Endothelial cell of umbilical vein (primary cell): Measurements from ENCODE around the gene RRM2. TPM values are rescaled to one million over a fixed set of nuclear protein-coding genes. Genes with fewer than 3 reads are reported as not detected.

Experiments
- BruUV-seq: library from RNA; stranded (reverse); fragments of 400-500 nt; replicated peaks from 2 replicates; lab custom pipeline; 2021; lab: Mats Ljungman, UMichigan
- CTCF ChIA-PET: fragments of 300-600, 350-600 bp; sonication (Branson Sonifier 250); formaldehyde crosslinking; loops from one replicate; lab custom pipeline; 2021; ENCODE audit warnings: antibody characterized with exemption, inconsistent platforms; lab: Charles Lee
- POLR2A ChIA-PET: fragments of 300-600, 350-600 bp; sonication (Branson Sonifier 250); formaldehyde crosslinking; loops from one replicate; lab custom pipeline; 2021; ENCODE audit warnings: antibody characterized with exemption, inconsistent platforms; lab: Charles Lee
- DNase-seq: peaks from one replicate; pipeline ENCODE4 v3.0.0-alpha.2; 2011; ENCODE audit warnings: low read depth, low spot score
- FAIRE-seq: peaks from 2 replicates; lab custom pipeline; 2011; peaks lifted over from hg19 to GRCh38; lab: Jason Lieb, UNC
- H2AFZ ChIP-seq: 2 replicates; pipeline ENCODE4 v1.6.0; 2012; ENCODE audit warnings: low read depth, low read length, control low read depth, inconsistent platforms
- H3K27ac ChIP-seq: 2 replicates; pipeline ENCODE4 v1.5.1; 2011; ENCODE audit warnings: low read depth, mild to moderate bottlenecking, control low read depth, low read length, moderate library complexity; ENCODE audit not compliant: insufficient read depth
- H3K27me3 ChIP-seq, 2 experiments: 2 replicates each; pipeline versions ENCODE4 v1.6.0 to v1.6.1; 2011; ENCODE audit warnings: low read length in 2 of 2, mixed read lengths in 1 of 2; ENCODE audit not compliant: control insufficient read depth in 2 of 2, insufficient read depth in 2 of 2
- H3K36me3 ChIP-seq, 2 experiments: 2 replicates in 1 of 2; 3 replicates in 1 of 2; pipeline ENCODE4 v1.5.1; 2011; ENCODE audit warnings: low read length in 2 of 2, mild to moderate bottlenecking in 1 of 2, moderate library complexity in 1 of 2; ENCODE audit not compliant: control insufficient read depth in 2 of 2, insufficient read depth in 2 of 2; ENCODE audit errors: extremely low read depth in 1 of 2
- H3K4me1 ChIP-seq: 3 replicates; pipeline ENCODE4 v1.5.1; 2011; ENCODE audit warnings: mild to moderate bottlenecking, low read length; ENCODE audit not compliant: control insufficient read depth, insufficient read depth; ENCODE audit errors: extremely low read depth
- H3K4me2 ChIP-seq: 2 replicates; pipeline ENCODE4 v1.6.1; 2011; ENCODE audit warnings: low read length, control low read depth, mixed read lengths; ENCODE audit not compliant: insufficient read depth
- H3K4me3 ChIP-seq, 3 experiments: fragments of 200-600 bp in 1 of 3; sonication (generic), shearing (Covaris generic) in 1 of 3; replicated peaks in 1 of 3; 2 replicates each; pipeline ENCODE4 v1.5.1; 2011 to 2016; ENCODE audit warnings: control low read depth in 3 of 3, low read length in 3 of 3, mild to moderate bottlenecking in 2 of 3, inconsistent platforms in 1 of 3, low read depth in 1 of 3, moderate library complexity in 1 of 3; ENCODE audit not compliant: insufficient read depth in 1 of 3
- H3K79me2 ChIP-seq: 2 replicates; pipeline ENCODE4 v1.6.0; 2012; ENCODE audit warnings: low read length, inconsistent platforms; ENCODE audit not compliant: control insufficient read depth, insufficient read depth
- H3K9ac ChIP-seq: replicated peaks from 2 replicates; pipeline ENCODE3; 2011; ENCODE audit warnings: low read length, control low read depth; ENCODE audit not compliant: insufficient read depth; ENCODE audit errors: extremely low read depth
- H3K9me1 ChIP-seq: replicated peaks from 3 replicates; pipeline ENCODE4 v1.6.0; 2011; ENCODE audit warnings: mild to moderate bottlenecking, low read length; ENCODE audit not compliant: control insufficient read depth, insufficient read depth; ENCODE audit errors: extremely low read depth
- H3K9me3 ChIP-seq: replicated peaks from 2 replicates; pipeline ENCODE4 v1.5.1; 2012; ENCODE audit warnings: low read length, inconsistent platforms; ENCODE audit not compliant: control insufficient read depth, insufficient read depth
- H4K20me1 ChIP-seq: replicated peaks from 2 replicates; pipeline ENCODE3; 2011; ENCODE audit warnings: mild to moderate bottlenecking, low read length; ENCODE audit not compliant: control insufficient read depth, insufficient read depth; ENCODE audit errors: extremely low read depth
- EZH2 ChIP-seq: IDR thresholded peaks from 2 replicates; pipeline ENCODE4 v1.6.1; 2012; ENCODE audit warnings: borderline replicate concordance, low read depth, mild to moderate bottlenecking, moderate library complexity, low read length, inconsistent platforms; ENCODE audit not compliant: severe bottlenecking
- FOS ChIP-seq: IDR thresholded peaks from 2 replicates; pipeline ENCODE4 v1.6.1; 2011; ENCODE audit warnings: mild to moderate bottlenecking, low read length, moderate library complexity, borderline replicate concordance; ENCODE audit not compliant: insufficient read depth
- GATA2 ChIP-seq: IDR thresholded peaks from 2 replicates; pipeline ENCODE4 v1.7.0; 2011; ENCODE audit warnings: low read depth, mild to moderate bottlenecking, moderate library complexity, mixed read lengths, low read length; ENCODE audit not compliant: insufficient read length, insufficient read depth
- JUN ChIP-seq: IDR thresholded peaks from 2 replicates; pipeline ENCODE4 v1.6.1; 2011; ENCODE audit warnings: borderline replicate concordance, low read depth; ENCODE audit not compliant: insufficient read length, insufficient read depth
- MAX ChIP-seq: IDR thresholded peaks from 2 replicates; pipeline ENCODE4 v1.6.1; 2011; ENCODE audit not compliant: insufficient read depth, insufficient read length
- MYC ChIP-seq: IDR thresholded peaks from one replicate; pipeline ENCODE4 v1.6.1; 2011; ENCODE audit warnings: mild to moderate bottlenecking, low read depth, low read length
- POLR2AphosphoS5 ChIP-seq: IDR thresholded peaks from 2 replicates; pipeline ENCODE4 v1.6.1; 2012; ENCODE audit warnings: low read depth, mild to moderate bottlenecking, control low read depth, low read length, moderate library complexity; ENCODE audit not compliant: insufficient read depth
- dilution Hi-C: fragments of 300-500 bp; cut with MboI; formaldehyde crosslinking; loops from one replicate; pipeline ENCODE4 v1.15.0; 2019; ENCODE audit warnings: low sequenced_read_pairs; ENCODE audit not compliant: extremely low pct_ligation_motif_present
- intact Hi-C: fragments of 100-400 bp; cut with micrococcal nuclease; formaldehyde crosslinking; loops from one replicate; pipeline ENCODE4 v1.10.0; 2022
- polyA plus RNA-seq, 4 experiments: library from polyadenylated mRNA; depleted of rRNA in 3 of 4; stranded (reverse) in 3 of 4; unstranded in 1 of 4; fragments of >200 nt; gene quantifications; 2 replicates each; pipeline versions ENCODE4 v1.2.1 to v1.2.3, GENCODE V29; 2011 to 2012; ENCODE audit warnings: missing spikeins in 1 of 4
- total RNA-seq: library from RNA; stranded (reverse); gene quantifications from 2 replicates; pipeline ENCODE4 v1.2.3, GENCODE V29; 2021
- TF ChIP-seq, protein P1 (sequence below), 2 donors: IDR thresholded peaks; 1 replicate in 1 of 2; 2 replicates in 1 of 2; pipeline ENCODE4 v1.5.1; 2011; ENCODE audit warnings: low read length in 2 of 2, mild to moderate bottlenecking in 2 of 2, moderate library complexity in 2 of 2, control low read depth in 1 of 2, inconsistent platforms in 1 of 2, low read depth in 1 of 2; ENCODE audit not compliant: insufficient read depth in 1 of 2; ENCODE audit errors: extremely low read depth in 1 of 2

The RRM2 gene
- total and polyA plus RNA-seq, 2 donors (not counting 3 experiments of a cell fraction or from before 2014, with no cell fraction given), result 40.9 to 246 TPM

- no peaks in the 10 kb centered on the region for H3K36me3 ChIP-seq
- FAIRE-seq, result no peak
These were observed 43.5 kb downstream of the RRM2 start for GRCh38 chr2:10165861-10166675.

More at GRCh38 chr2:10165861-10166675, 43.5 kb downstream of the RRM2 start:
- H2AFZ ChIP-seq, result no peak overlapping the region
- no peak overlapping the region for H3K4me3 ChIP-seq
- H3K4me2 ChIP-seq, result no peak overlapping the region
- no peak overlapping the region for H3K27ac ChIP-seq
- intact Hi-C loops (no loop called here), dilution Hi-C loops (no loop called here)
- POLR2A ChIA-PET, result no interaction called here
- H3K79me2 ChIP-seq, result no peaks in the 10 kb centered on the region
- no peak overlapping the region for H3K9ac ChIP-seq
- no peaks in the 10 kb centered on the region for H4K20me1 ChIP-seq
- CTCF ChIA-PET, result interaction anchor here (0.7 to 8.3 kb wide), 4 partner anchors 41 to 269 kb away, joined by 3 to 57 read pairs (median 6); no protein-coding TSS in a partner anchor
- peaks cover 57% of the 10 kb centered on the region for H3K4me1 ChIP-seq
- no peaks in the 10 kb centered on the region for H3K9me3 ChIP-seq
- no peaks in the 10 kb centered on the region for H3K9me1 ChIP-seq
- no peak for DNase-seq
- TF ChIP-seq EZH2, result no peak
- TF ChIP-seq, protein P1, sequence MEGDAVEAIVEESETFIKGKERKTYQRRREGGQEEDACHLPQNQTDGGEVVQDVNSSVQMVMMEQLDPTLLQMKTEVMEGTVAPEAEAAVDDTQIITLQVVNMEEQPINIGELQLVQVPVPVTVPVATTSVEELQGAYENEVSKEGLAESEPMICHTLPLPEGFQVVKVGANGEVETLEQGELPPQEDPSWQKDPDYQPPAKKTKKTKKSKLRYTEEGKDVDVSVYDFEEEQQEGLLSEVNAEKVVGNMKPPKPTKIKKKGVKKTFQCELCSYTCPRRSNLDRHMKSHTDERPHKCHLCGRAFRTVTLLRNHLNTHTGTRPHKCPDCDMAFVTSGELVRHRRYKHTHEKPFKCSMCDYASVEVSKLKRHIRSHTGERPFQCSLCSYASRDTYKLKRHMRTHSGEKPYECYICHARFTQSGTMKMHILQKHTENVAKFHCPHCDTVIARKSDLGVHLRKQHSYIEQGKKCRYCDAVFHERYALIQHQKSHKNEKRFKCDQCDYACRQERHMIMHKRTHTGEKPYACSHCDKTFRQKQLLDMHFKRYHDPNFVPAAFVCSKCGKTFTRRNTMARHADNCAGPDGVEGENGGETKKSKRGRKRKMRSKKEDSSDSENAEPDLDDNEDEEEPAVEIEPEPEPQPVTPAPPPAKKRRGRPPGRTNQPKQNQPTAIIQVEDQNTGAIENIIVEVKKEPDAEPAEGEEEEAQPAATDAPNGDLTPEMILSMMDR (IDR thresholded peaks at IDR 0.05; ENCODE audit: extremely low read depth in 1 of 2, insufficient read depth in 1 of 2, low read depth in 1 of 2, low read length in 2 of 2), result no peak
- no peak for TF ChIP-seq GATA2
- no peak for TF ChIP-seq JUN
- no peak for TF ChIP-seq POLR2AphosphoS5
- no peak for TF ChIP-seq MAX
- no peak for TF ChIP-seq FOS
- TF ChIP-seq MYC, result no peak
- H3K27me3 ChIP-seq, result no peaks in the 10 kb centered on the region
- BruUV-seq, result no TSS peak
